Measurements from ENCODE around the gene MSTN. TPM values are rescaled to one million over a fixed set of nuclear protein-coding genes. Genes with fewer than 3 reads are reported as not detected.

MSTN gene
- total RNA-seq, 4 donors from 2014 or later: 0.31 to 0.57 (median 0.40) TPM; not detected in 1

GRCh38 chr2:190097115-190097514 lies 34.6 kb upstream of the MSTN start:
- WGBS, 2 donors (ENCODE audit: low coverage in 1 of 2): no CpG with 5 or more reads among the region's 1 CpG
- Histone ChIP-seq H3K4me1 (peaks cover 0 to 8% (median 0%) of the 10 kb centered on the region in 3 donors), H3K36me3 (no peaks in the 10 kb centered on the region), H3K27ac (no peak overlapping the region), H3K9me3 (peaks cover 0 to 7% (median 0%) of the 10 kb centered on the region in 3 donors), H3K4me3 (no peak overlapping the region), H3K27me3 (no peaks in the 10 kb centered on the region)
- ATAC-seq: no peak
- no peak for TF ChIP-seq POLR2AphosphoS5 (IDR thresholded peaks at IDR 0.05)
- no peak for TF ChIP-seq POLR2A (IDR thresholded peaks at IDR 0.05)
- no peak for TF ChIP-seq EP300 (IDR thresholded peaks at IDR 0.05)
- no peak for TF ChIP-seq CTCF (IDR thresholded peaks at IDR 0.05)

GRCh38 chr2:190094316-190094871 lies 31.9 kb upstream of the MSTN start:
- Histone ChIP-seq H3K4me1 (no peaks in the 10 kb centered on the region), H3K27ac (no peak overlapping the region), H3K4me3 (no peak overlapping the region), H3K36me3 (no peaks in the 10 kb centered on the region), H3K9me3 (peaks cover 0 to 7% (median 0%) of the 10 kb centered on the region in 3 donors), H3K27me3 (no peaks in the 10 kb centered on the region)
- 46 to 72% methylated on average over 3 of the region's 3 CpGs for WGBS, 2 donors (ENCODE audit: low coverage in 1 of 2)
- no peak for ATAC-seq
- TF ChIP-seq POLR2AphosphoS5 (IDR thresholded peaks at IDR 0.05): no peak
- TF ChIP-seq POLR2A (IDR thresholded peaks at IDR 0.05): no peak
- no peak for TF ChIP-seq EP300 (IDR thresholded peaks at IDR 0.05)
- no peak for TF ChIP-seq CTCF (IDR thresholded peaks at IDR 0.05)

GRCh38 chr2:190093793-190094192 lies 31.3 kb upstream of the MSTN start:
- Histone ChIP-seq H3K27me3 (no peaks in the 10 kb centered on the region), H3K27ac (no peak overlapping the region)
- ATAC-seq: peak; percentile 60

GRCh38 chr2:190090148-190090547 lies 27.6 kb upstream of the MSTN start:
- TF ChIP-seq POLR2A (IDR thresholded peaks at IDR 0.05) (no peak), EP300 (IDR thresholded peaks at IDR 0.05) (no peak), POLR2AphosphoS5 (IDR thresholded peaks at IDR 0.05) (no peak), CTCF (IDR thresholded peaks at IDR 0.05) (no peak)
- H3K4me3 ChIP-seq: no peak overlapping the region
- H3K27ac ChIP-seq: no peak overlapping the region
- 97 to 100% methylated on average over 1 to 2 of the region's 2 CpGs for WGBS, 2 donors (ENCODE audit: low coverage in 1 of 2)
- no peak for ATAC-seq
- no peaks in the 10 kb centered on the region for H3K36me3 ChIP-seq
- H3K9me3 ChIP-seq: no peaks in the 10 kb centered on the region
- no peaks in the 10 kb centered on the region for H3K27me3 ChIP-seq
- H3K4me1 ChIP-seq: no peaks in the 10 kb centered on the region

More at GRCh38 chr2:190093793-190094192, 31.3 kb upstream of the MSTN start:
- 44 to 52% methylated on average over 3 of the region's 3 CpGs for WGBS, 2 donors (ENCODE audit: low coverage in 1 of 2)
- Histone ChIP-seq H3K4me1 (no peaks in the 10 kb centered on the region), H3K36me3 (no peaks in the 10 kb centered on the region), H3K4me3 (no peak overlapping the region), H3K9me3 (peaks cover 0 to 7% (median 0%) of the 10 kb centered on the region in 3 donors)
- no peak for TF ChIP-seq CTCF (IDR thresholded peaks at IDR 0.05)

- Histone ChIP-seq H3K36me3 (no peaks in the 10 kb centered on the region), H3K9me3 (no peaks in the 10 kb centered on the region), H3K4me3 (no peak overlapping the region), H3K27me3 (no peaks in the 10 kb centered on the region), H3K27ac (no peak overlapping the region), H3K4me1 (no peaks in the 10 kb centered on the region)
- TF ChIP-seq EP300 (IDR thresholded peaks at IDR 0.05): no peak
- peak; percentile 44 to 76 (median 68) for TF ChIP-seq CTCF (IDR thresholded peaks at IDR 0.05)
- 0 to 17% methylated on average over 3 to 4 of the region's 4 CpGs for WGBS, 2 donors (ENCODE audit: low coverage in 1 of 2)
- ATAC-seq: no peak
Measured at GRCh38 chr2:190088917-190089316, 26.4 kb upstream of the MSTN start.
